ENCODE measurements around the gene GULP1.
"Not testable (repeated sequence)": the region's sequence is repeated elsewhere in the genome, so short reads cannot be mapped to it uniquely, and the experiment has no call there.

GULP1 gene

DNA sequence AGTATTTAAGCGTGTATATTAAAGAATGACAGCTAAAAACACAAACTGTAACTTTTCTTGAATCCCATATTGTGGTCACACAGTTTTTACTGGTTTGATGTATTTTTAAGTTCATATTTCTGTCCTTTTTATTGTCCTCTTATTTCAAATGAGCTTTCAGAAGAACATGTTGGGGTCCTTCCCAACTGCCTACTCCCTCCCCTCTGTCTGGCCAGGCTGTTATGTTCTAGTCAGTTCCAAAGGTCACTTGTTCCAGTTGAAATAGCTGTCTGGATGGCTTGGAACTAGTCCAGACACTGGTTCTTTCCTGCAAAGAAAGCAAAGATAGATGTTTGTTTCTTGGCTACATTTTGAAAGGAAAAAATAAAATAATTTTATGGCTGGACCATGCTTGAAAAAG, 306.9 kb downstream of the GULP1 start:
- Histone ChIP-seq H3K9me3 (no peaks in the 10 kb centered on the region), H3K27me3 (no peaks in the 10 kb centered on the region), H3K36me3 (no peaks in the 10 kb centered on the region), H3K4me3 (ENCODE audit: low read depth, low read length) (no peak overlapping the region), H3K4me1 (no peaks in the 10 kb centered on the region)
- DNase-seq, result no peak
- no peak for TF ChIP-seq CTCF (IDR thresholded peaks at IDR 0.05; ENCODE audit: low read depth, low read length)

DNA sequence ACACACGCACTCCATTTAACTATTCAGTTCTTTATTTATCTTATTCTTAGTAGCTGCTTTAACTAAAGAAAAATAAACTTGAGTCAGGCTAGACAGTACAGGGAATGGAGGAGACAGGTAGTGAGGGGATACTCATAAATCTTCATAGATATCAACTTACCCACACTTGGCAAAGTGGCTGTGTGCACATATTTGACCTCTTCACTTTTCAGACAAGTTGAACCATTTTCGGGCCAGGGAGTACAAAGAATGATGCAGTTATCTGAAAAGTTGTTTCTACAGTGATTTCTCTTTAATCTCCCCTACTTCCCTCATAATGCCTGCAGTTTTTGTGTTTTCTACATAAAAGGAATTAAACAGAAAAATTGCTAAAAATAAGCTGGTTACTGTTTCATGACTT, 307.5 kb downstream of the GULP1 start:
- Histone ChIP-seq H3K4me3 (ENCODE audit: low read depth, low read length) (no peak overlapping the region), H3K9me3 (no peaks in the 10 kb centered on the region), H3K27me3 (no peaks in the 10 kb centered on the region), H3K36me3 (no peaks in the 10 kb centered on the region), H3K4me1 (no peaks in the 10 kb centered on the region)
- TF ChIP-seq CTCF (IDR thresholded peaks at IDR 0.05; ENCODE audit: low read depth, low read length), result no peak
- no peak for DNase-seq

DNA sequence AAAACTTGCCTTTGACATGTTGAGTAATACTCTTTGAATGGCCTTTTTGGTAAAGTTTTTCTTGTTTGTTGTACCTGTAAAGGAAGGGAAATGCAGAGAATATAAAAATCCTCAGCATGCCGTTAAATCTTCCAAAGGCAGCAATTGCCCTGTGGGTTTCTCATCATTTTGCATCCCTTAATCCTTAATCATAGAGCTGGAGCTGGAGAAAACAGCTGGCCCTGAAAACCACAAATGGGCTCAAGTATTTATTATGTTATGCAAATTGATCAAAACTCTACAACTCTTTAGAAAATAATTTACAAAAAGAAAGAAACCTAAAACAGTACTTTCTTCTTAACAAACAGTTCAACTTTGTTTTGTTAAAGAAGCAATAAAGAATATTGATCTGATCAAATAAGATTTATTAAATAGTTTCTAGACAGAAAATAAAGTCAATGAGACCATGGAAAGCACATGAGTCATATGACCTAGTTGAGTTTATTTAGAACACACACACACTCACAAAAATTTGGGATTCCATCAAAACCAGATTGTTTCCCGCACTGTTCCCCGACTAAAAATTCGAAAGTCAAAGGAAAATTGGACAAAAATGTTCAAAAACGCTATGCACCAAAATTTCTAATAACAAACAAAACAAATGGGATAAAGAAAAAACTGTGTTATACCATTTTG, 309.0 kb downstream of the GULP1 start:
- H3K36me3 ChIP-seq, result no peaks in the 10 kb centered on the region
- no peak for DNase-seq
- no peaks in the 10 kb centered on the region for H3K9me3 ChIP-seq
- no peaks in the 10 kb centered on the region for H3K4me1 ChIP-seq
- TF ChIP-seq CTCF (IDR thresholded peaks at IDR 0.05; ENCODE audit: low read depth, low read length), result no peak
- H3K4me3 ChIP-seq (ENCODE audit: low read depth, low read length), result no peak overlapping the region
- no peaks in the 10 kb centered on the region for H3K27me3 ChIP-seq

DNA sequence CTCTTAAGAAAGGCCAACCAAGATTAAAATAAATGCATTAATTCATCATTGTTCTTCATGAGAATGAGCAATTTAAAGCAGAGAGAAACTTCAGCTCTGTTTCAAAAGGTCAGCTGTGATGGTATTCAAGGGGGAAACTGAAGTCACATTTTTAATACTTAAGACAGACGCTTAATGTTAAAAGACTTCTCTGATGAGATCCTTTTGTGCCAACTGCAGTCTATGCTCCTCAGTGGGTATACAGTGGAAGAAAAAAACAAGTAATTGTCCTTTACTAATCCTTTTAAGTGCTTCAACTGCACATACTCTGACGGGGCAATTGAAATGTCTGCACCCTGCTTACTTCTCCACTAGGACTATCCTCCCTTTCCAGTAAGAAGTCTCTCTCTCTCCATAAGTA, 309.7 kb downstream of the GULP1 start:
- Histone ChIP-seq H3K27me3 (no peaks in the 10 kb centered on the region), H3K36me3 (no peaks in the 10 kb centered on the region), H3K9me3 (no peaks in the 10 kb centered on the region), H3K4me3 (ENCODE audit: low read depth, low read length) (no peak overlapping the region), H3K4me1 (no peaks in the 10 kb centered on the region)
- no peak for DNase-seq
- TF ChIP-seq CTCF (IDR thresholded peaks at IDR 0.05; ENCODE audit: low read depth, low read length), result no peak

- H3K4me1 ChIP-seq, result no peaks in the 10 kb centered on the region
- TF ChIP-seq CTCF (IDR thresholded peaks at IDR 0.05; ENCODE audit: low read depth, low read length), result no peak
- H3K27me3 ChIP-seq, result no peaks in the 10 kb centered on the region
- no peaks in the 10 kb centered on the region for H3K36me3 ChIP-seq
- no peaks in the 10 kb centered on the region for H3K9me3 ChIP-seq
- no peak overlapping the region for H3K4me3 ChIP-seq (ENCODE audit: low read depth, low read length)
- DNase-seq, result no peak
These were observed 310.3 kb downstream of the GULP1 start for GRCh38 chr2:188601927-188602326.

- no peak for DNase-seq
- Histone ChIP-seq H3K9me3 (no peaks in the 10 kb centered on the region), H3K4me3 (ENCODE audit: low read depth, low read length) (no peak overlapping the region), H3K36me3 (no peaks in the 10 kb centered on the region), H3K4me1 (no peaks in the 10 kb centered on the region), H3K27me3 (no peaks in the 10 kb centered on the region)
- no peak for TF ChIP-seq CTCF (IDR thresholded peaks at IDR 0.05; ENCODE audit: low read depth, low read length)
These were observed 312.9 kb downstream of the GULP1 start for GRCh38 chr2:188604579-188604978.

DNA sequence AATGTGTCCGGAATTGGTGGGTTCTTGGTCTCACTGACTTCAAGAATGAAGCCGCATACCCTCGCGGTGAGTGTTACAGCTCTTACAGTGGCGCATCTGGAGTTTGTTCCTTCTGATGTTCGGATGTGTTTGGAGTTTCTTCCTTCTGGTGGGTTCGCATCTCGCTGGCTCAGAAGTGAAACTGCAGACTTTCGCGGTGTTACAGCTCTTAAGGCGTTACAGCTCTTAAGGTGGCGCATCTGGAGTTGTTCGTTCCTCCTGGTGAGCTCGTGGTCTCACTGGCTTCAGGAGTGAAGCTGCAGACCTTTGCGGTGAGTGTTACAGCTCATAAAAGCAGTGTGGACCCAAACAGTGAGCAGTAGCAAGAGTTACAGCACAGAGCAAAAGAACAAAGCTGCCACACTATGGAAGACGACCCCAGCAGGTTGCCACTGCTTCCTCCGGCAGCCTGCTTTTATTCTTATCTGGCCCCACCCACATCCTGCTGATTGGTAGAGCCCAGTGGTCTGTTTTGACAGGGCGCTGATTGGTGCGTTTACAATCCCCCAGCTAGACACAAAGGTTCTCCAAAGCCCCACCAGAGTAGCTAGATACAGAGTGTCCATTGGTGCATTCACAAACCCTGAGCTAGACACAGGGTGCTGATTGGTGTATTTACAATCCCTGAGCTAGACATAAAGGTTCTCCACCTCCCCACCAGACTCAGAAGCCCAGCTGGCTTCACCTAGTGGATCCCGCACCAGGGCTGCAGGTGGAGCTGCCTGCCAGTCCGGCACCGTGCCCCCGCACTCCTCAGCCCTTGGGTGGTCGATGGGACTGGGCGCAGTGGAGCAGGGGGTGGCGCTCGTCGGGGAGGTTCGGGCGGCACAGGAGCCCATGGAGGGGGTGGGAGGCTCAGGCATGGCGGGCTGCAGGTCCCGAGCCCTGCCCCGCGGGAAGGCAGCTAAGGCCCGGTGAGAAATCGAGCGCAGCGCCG, 314.2 kb downstream of the GULP1 start:
- H3K36me3 ChIP-seq; H3K9me3 ChIP-seq; H3K4me1 ChIP-seq; DNase-seq; H3K27me3 ChIP-seq; H3K4me3 ChIP-seq (ENCODE audit: low read depth, low read length): not testable (repeated sequence)

GRCh38 chr2:188606596-188606995, 314.9 kb downstream of the GULP1 start:
- not testable (repeated sequence) for H3K9me3 ChIP-seq; H3K36me3 ChIP-seq; H3K4me1 ChIP-seq; H3K27me3 ChIP-seq; H3K4me3 ChIP-seq (ENCODE audit: low read depth, low read length); DNase-seq

Measured in BE2C (cell line).